Immature natural killer cell (primary cell): Measurements from ENCODE around the gene TM9SF3. TPM values are rescaled to one million over a fixed set of nuclear protein-coding genes. Genes with fewer than 3 reads are reported as not detected.
A peak's percentile ranks its signal among the peaks of the same experiment; 100 is the strongest.
"Not testable (repeated sequence)": the region's sequence is repeated elsewhere in the genome, so short reads cannot be mapped to it uniquely, and the experiment has no call there.

Experiments used
- DNase-seq, 3 donors: peaks; one replicate each; pipeline ENCODE4 v3.0.0; 2022; ENCODE audit warnings: mixed read lengths in 1 of 3
- H3K27ac Mint-ChIP-seq, 6 donors: one replicate each; pipeline ENCODE4 v1.8.0; 2020; ENCODE audit warnings: mixed read lengths in 6 of 6, mild to moderate bottlenecking in 5 of 6, inconsistent platforms in 4 of 6, moderate library complexity in 3 of 6
- H3K27me3 Mint-ChIP-seq, 3 donors: one replicate each; pipeline ENCODE4 v1.8.0; 2020 to 2021; ENCODE audit warnings: low read depth in 3 of 3, mild to moderate bottlenecking in 3 of 3, mixed read lengths in 3 of 3, moderate library complexity in 3 of 3, inconsistent platforms in 1 of 3
- H3K36me3 Mint-ChIP-seq, 3 donors: one replicate each; pipeline ENCODE4 v1.8.0; 2020; ENCODE audit warnings: mixed read lengths in 3 of 3, inconsistent platforms in 2 of 3, mild to moderate bottlenecking in 2 of 3
- H3K4me1 Mint-ChIP-seq, 2 donors: one replicate each; pipeline ENCODE4 v1.8.0; 2020; ENCODE audit warnings: inconsistent platforms in 2 of 2, mild to moderate bottlenecking in 2 of 2, mixed read lengths in 2 of 2, moderate library complexity in 1 of 2
- H3K4me3 Mint-ChIP-seq, 5 donors: one replicate each; pipeline ENCODE4 v1.8.0; 2020; ENCODE audit warnings: mild to moderate bottlenecking in 5 of 5, mixed read lengths in 5 of 5, inconsistent platforms in 3 of 5, moderate library complexity in 3 of 5
- H3K9me3 Mint-ChIP-seq, 6 donors: one replicate each; pipeline ENCODE4 v1.8.0; 2020; ENCODE audit warnings: mild to moderate bottlenecking in 6 of 6, mixed read lengths in 6 of 6, inconsistent platforms in 4 of 6, moderate library complexity in 3 of 6
- polyA plus RNA-seq, 3 donors: library from polyadenylated mRNA; unstranded; fragments of 300-500 nt; fragmentation: Illumina TruSeq; gene quantifications; one replicate each; pipeline ENCODE4 v1.2.3, GENCODE V29; 2021

The TM9SF3 gene
- polyA plus RNA-seq, 3 donors from 2014 or later = 66.9 to 90.9 (median 87.2) TPM

DNA sequence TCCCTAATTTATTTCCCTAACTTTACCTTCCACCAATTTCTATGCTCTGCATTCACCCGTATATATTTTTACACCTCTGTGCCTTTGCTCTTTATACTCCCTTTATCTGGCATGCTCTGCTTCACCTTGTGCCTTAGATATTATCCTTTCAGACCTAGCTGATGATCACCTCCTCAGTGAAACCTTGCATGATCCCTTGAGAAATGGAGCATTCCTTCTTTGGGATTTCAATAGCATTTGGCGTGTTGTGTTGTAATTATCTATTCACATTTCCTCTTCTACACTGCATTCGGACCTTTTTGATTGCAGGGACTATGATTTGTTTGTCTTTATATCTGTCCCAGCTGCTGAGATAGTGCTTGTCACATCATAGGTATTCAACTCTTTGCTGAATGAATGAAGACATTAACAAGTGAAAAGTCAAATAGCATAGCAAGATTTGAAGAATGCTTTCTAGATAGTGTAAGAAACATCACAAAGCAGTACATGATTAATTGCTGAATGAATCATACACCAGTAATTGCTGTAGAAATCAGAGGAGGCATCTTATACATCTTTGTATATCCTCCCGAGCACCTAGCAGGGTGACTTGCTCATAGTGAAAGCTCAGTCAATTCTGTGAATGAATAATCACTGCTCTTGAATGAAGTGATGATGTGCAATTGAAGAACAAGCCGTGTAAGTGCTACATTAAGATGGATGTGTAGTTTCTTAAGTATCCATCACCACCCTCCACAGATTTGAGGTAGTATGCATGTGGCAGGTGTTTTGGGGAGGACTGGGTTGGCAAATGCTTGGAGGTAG is 2.0 kb upstream of the TM9SF3 start:
- H3K9me3 Mint-ChIP-seq = no peaks in the 10 kb centered on the region
- DNase-seq = no peak
- H3K4me1 Mint-ChIP-seq = peaks cover 28 to 31% of the 10 kb centered on the region in 2 donors
- H3K4me3 Mint-ChIP-seq = no peak overlapping the region
- H3K27me3 Mint-ChIP-seq = peaks cover 3 to 13% (median 11%) of the 10 kb centered on the region in 3 donors
- no peak overlapping the region for H3K27ac Mint-ChIP-seq
- H3K36me3 Mint-ChIP-seq = peaks cover 0 to 11% (median 6%) of the 10 kb centered on the region in 3 donors

DNA sequence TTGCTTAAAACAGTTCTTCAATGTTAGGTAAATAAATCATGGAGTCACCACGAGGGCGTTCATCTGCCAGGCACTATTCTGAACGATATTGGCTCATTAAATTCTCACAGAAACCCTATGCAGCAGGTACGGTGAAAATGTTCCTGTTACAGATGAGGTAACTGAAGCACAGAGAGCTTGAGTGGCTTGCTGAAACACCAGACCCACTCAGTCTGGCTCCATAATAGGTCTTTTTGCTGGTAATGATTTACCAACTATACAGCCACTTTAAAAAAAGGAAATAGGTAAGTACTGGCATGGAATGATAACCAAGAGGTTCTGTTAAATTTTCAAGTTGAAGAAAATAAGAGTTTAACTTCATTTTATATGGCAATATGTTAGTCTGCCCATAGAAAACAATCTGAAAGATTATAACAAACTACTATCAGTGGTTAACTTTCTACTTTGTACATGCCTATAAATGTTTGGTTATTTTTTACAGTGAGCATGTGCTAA is 1.3 kb upstream of the TM9SF3 start:
- Mint-ChIP-seq H3K27ac (no peak overlapping the region), H3K36me3 (peaks cover 0 to 9% (median 6%) of the 10 kb centered on the region in 3 donors), H3K4me3 (no peak overlapping the region), H3K9me3 (no peaks in the 10 kb centered on the region), H3K4me1 (peaks cover 35 to 38% of the 10 kb centered on the region in 2 donors), H3K27me3 (peaks cover 3 to 13% (median 11%) of the 10 kb centered on the region in 3 donors)
- DNase-seq = no peak

GRCh38 chr10:96587264-96588059 is 650 bp upstream of the TM9SF3 start:
- Mint-ChIP-seq H3K27ac (no peak overlapping the region), H3K4me3 (no peak overlapping the region), H3K27me3 (peaks cover 3 to 13% (median 11%) of the 10 kb centered on the region in 3 donors), H3K9me3 (no peaks in the 10 kb centered on the region), H3K36me3 (peaks cover 0 to 3% (median 3%) of the 10 kb centered on the region in 3 donors), H3K4me1 (peaks cover 40 to 44% of the 10 kb centered on the region in 2 donors)
- DNase-seq = no peak

DNA sequence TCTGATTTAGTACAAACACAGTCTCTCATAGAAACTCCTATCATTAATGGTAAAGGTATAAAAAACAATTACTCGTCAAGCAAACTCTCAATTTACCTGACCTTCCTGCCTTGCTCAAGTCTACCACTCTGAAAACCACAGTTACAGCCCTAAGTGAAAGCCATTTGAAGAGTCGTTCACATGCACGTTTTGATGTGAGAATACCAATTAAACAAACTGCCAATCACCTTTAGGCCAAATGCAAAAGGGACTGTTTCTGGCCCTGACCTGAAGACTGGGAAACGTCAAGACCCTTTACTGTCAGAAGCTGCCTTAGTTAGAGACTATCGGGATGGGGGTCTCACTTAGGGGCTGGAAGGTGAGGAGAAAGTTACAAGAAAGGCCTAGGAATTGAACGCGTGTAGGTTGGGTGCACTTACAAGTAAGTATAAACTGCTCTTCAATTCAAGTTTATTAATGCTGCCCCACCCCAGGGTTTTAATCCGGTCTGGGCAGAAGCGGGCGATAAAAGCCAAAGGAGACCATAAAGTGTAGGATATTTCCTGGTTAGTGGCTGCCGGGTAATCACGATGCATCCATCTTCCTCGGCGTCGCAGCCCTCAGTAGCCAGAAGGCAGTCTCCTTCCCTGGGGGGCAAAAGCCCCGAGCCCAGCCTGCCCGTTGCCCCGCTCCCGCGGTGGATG is 935 bp downstream of the TM9SF3 start:
- no peaks in the 10 kb centered on the region for H3K9me3 Mint-ChIP-seq
- H3K27ac Mint-ChIP-seq = peak overlapping the region in 5 of 6 donors; percentile 97 to 98 (median 98)
- peaks cover 3 to 11% (median 11%) of the 10 kb centered on the region in 3 donors for H3K27me3 Mint-ChIP-seq
- H3K36me3 Mint-ChIP-seq = peaks cover 0 to 2% (median 0%) of the 10 kb centered on the region in 3 donors
- peak overlapping the region; percentile 91 to 97 (median 92) for H3K4me3 Mint-ChIP-seq
- peaks cover 45 to 51% of the 10 kb centered on the region in 2 donors for H3K4me1 Mint-ChIP-seq
- peak; percentile 45 to 55 (median 46) for DNase-seq

DNA sequence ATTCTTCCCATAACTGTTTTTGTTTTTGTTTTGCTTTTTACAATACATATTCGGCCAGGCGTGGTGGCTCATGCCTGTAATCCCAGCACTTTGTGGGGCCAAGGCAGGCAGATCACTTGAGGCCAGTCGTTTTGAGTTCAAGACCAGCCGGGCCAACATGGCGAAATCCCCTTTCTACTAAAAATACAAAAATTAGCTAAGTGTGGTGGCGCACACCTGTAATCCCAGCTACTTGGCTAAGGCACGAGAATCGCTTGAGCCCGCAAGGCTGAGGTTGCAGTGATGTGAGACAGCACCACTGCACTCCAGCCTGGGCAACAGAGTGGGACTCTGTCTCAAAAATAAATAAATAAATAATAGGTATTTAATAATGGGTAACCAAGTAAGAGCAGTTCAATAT is 2.3 kb downstream of the TM9SF3 start:
- no peak for DNase-seq
- Mint-ChIP-seq H3K9me3 (no peaks in the 10 kb centered on the region), H3K4me1 (peaks cover 58 to 65% of the 10 kb centered on the region in 2 donors), H3K36me3 (no peaks in the 10 kb centered on the region), H3K4me3 (peak overlapping the region in 3 of 5 donors; percentile 27 to 41 (median 28)), H3K27me3 (peaks cover 3 to 11% (median 11%) of the 10 kb centered on the region in 3 donors), H3K27ac (peak overlapping the region in 4 of 6 donors; percentile 41 to 73 (median 52))

GRCh38 chr10:96584035-96584434 is 2.8 kb downstream of the TM9SF3 start:
- Mint-ChIP-seq H3K4me3 (peak overlapping the region in 3 of 5 donors; percentile 5 to 41 (median 20)), H3K9me3 (no peaks in the 10 kb centered on the region), H3K4me1 (peaks cover 59 to 69% of the 10 kb centered on the region in 2 donors), H3K27ac (peak overlapping the region in 5 of 6 donors; percentile 29 to 70 (median 45)), H3K27me3 (peaks cover 3 to 12% (median 11%) of the 10 kb centered on the region in 3 donors), H3K36me3 (no peaks in the 10 kb centered on the region)
- no peak for DNase-seq

GRCh38 chr10:96579133-96579532 is 7.7 kb downstream of the TM9SF3 start:
- peaks cover 0 to 9% (median 0%) of the 10 kb centered on the region in 3 donors for H3K36me3 Mint-ChIP-seq
- peaks cover 78 to 99% of the 10 kb centered on the region in 2 donors for H3K4me1 Mint-ChIP-seq
- peaks cover 0 to 5% (median 0%) of the 10 kb centered on the region in 3 donors for H3K27me3 Mint-ChIP-seq
- H3K27ac Mint-ChIP-seq = peak overlapping the region in 1 of 6 donors; percentile 22
- no peaks in the 10 kb centered on the region for H3K9me3 Mint-ChIP-seq
- H3K4me3 Mint-ChIP-seq = no peak overlapping the region
- DNase-seq = no peak

DNA sequence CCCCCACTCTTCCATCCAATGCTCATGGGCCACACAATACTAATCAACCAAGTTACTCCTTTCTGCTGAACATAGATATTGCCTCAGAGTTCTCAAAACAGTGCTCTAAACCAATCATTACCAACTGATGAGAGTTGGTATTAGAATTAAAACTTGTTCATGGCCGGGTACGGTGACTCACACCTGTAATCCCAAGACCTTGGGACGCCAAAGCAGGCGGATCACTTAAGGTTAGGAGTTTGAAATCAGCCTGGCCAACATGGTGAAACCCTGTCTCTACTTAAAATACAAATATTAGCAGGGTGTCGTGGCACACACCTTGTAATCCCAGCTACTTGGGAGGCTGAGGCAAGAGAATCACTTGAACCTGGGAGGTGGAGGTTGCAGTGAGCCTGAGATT is 8.2 kb downstream of the TM9SF3 start:
- Mint-ChIP-seq H3K27ac (peak overlapping the region in 3 of 6 donors; percentile 22 to 76 (median 64)), H3K27me3 (peaks cover 0 to 5% (median 0%) of the 10 kb centered on the region in 3 donors), H3K4me3 (peak overlapping the region in 1 of 5 donors; percentile 11), H3K36me3 (peaks cover 0 to 12% (median 0%) of the 10 kb centered on the region in 3 donors), H3K9me3 (no peaks in the 10 kb centered on the region), H3K4me1 (peaks cover 78 to 99% of the 10 kb centered on the region in 2 donors)
- DNase-seq = no peak

GRCh38 chr10:96578022-96578421 is 8.8 kb downstream of the TM9SF3 start:
- DNase-seq = no peak
- H3K9me3 Mint-ChIP-seq = no peaks in the 10 kb centered on the region
- peaks cover 0 to 12% (median 0%) of the 10 kb centered on the region in 3 donors for H3K36me3 Mint-ChIP-seq
- no peak overlapping the region for H3K4me3 Mint-ChIP-seq
- peaks cover 78 to 99% of the 10 kb centered on the region in 2 donors for H3K4me1 Mint-ChIP-seq
- peaks cover 0 to 5% (median 0%) of the 10 kb centered on the region in 3 donors for H3K27me3 Mint-ChIP-seq
- H3K27ac Mint-ChIP-seq = peak overlapping the region in 5 of 6 donors; percentile 38 to 64 (median 62)

DNA sequence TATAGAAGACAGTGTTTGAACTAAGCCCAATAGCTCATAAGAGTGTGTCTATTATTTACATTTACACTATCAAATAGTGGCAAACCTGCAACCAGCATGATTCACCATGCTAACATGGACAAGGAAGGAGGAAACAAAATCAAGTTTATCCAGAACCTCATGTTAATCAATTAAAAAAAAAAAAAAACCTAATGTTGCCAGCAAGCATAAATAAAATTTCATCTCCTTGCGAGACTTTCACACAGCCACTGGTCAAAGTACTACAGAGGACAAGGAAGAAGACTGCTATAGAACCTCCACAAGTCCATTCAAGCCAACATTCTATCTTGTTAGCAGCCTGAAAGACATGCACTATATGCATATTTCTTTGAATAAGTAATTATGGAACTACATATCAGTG is 9.7 kb downstream of the TM9SF3 start:
- Mint-ChIP-seq H3K27me3 (peaks cover 0 to 5% (median 0%) of the 10 kb centered on the region in 3 donors), H3K36me3 (peaks cover 0 to 12% (median 0%) of the 10 kb centered on the region in 3 donors), H3K27ac (peak overlapping the region in 5 of 6 donors; percentile 9 to 76 (median 54)), H3K4me3 (peak overlapping the region in 2 of 5 donors; percentile 10 to 44), H3K4me1 (peaks cover 77 to 98% of the 10 kb centered on the region in 2 donors), H3K9me3 (no peaks in the 10 kb centered on the region)
- DNase-seq = no peak

- H3K4me3 Mint-ChIP-seq = peak overlapping the region in 2 of 5 donors; percentile 25 to 44
Observed at GRCh38 chr10:96576277-96576980, 10.4 kb downstream of the TM9SF3 start.

GRCh38 chr10:96574564-96574963 is 12.2 kb downstream of the TM9SF3 start:
- H3K9me3 Mint-ChIP-seq, H3K27ac Mint-ChIP-seq, DNase-seq, H3K27me3 Mint-ChIP-seq, H3K4me3 Mint-ChIP-seq: not testable (repeated sequence)
- Mint-ChIP-seq H3K36me3 (peaks cover 0 to 12% (median 0%) of the 10 kb centered on the region in 3 donors), H3K4me1 (peaks cover 71 to 96% of the 10 kb centered on the region in 2 donors)

More at GRCh38 chr10:96576277-96576980, 10.4 kb downstream of the TM9SF3 start:
- peak overlapping the region; percentile 20 to 76 (median 58) for H3K27ac Mint-ChIP-seq
- H3K27me3 Mint-ChIP-seq = peaks cover 0 to 5% (median 0%) of the 10 kb centered on the region in 3 donors
- H3K4me1 Mint-ChIP-seq = peaks cover 76 to 98% of the 10 kb centered on the region in 2 donors
- peaks cover 0 to 12% (median 0%) of the 10 kb centered on the region in 3 donors for H3K36me3 Mint-ChIP-seq
- DNase-seq = peak in 1 of 3 donors; percentile 19
- no peaks in the 10 kb centered on the region for H3K9me3 Mint-ChIP-seq
